NCI-H2107 treated with DMSO at 0.1 percent for 48 hours (cell line): ENCODE measurements around the gene DPP6.

Experiments
- DNase-seq: peaks from one replicate; lab custom pipeline; 2025; ENCODE audit not compliant: unreplicated experiment; lab: John Stamatoyannopoulos, UW

DPP6 gene

GRCh38 chr7:154789404-154789803, 737.2 kb downstream of the DPP6 start:
- no peak for DNase-seq

DNA sequence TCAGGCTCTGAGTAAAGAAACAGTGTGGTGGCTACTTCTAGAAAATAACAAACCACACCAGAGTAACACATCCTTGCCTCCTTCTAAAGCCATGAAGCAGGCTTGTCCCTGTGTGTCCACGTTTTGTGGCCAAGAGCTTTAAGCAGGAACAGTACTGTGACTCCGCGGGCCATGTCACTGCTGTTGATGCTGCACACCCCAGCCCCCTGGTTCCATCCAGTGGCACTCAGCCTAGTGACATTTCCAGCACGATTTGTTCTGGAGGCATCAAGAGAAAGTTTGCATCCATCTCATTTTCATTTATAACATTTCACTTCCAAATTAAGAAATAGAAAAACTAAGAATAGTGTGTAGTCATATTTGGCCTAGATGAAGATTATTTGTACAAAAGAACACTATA, 739.4 kb downstream of the DPP6 start:
- no peak for DNase-seq

DNA sequence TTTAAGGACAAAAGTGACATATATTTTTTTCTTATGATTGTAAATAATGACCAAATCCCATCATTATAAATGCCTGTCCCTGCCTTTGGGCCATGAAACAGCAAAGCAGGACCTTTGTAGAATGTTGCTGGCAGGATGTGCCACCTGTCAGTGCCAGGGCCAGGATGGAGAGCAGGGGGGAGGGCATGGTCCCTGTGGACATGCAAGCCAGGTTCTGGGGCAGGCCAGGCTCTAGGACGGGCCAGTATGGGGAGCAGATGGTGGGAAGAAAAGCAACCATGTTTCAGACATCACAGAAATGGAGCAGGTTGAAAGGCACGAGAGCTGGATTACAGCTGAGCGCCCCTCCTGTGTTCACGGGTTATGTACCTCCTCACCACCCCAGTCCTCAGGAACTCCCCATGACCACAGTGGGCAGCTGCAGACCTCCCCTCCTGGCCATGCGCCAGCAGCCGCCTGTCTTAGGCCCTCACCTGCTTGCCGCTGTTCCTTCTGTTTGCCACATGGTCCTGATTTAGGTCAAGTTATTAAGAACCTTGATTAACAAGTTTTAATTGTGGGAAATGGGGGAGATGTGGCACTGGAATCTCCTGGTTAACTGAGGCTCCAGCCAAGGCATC, 740.3 kb downstream of the DPP6 start:
- DNase-seq: no peak

DNA sequence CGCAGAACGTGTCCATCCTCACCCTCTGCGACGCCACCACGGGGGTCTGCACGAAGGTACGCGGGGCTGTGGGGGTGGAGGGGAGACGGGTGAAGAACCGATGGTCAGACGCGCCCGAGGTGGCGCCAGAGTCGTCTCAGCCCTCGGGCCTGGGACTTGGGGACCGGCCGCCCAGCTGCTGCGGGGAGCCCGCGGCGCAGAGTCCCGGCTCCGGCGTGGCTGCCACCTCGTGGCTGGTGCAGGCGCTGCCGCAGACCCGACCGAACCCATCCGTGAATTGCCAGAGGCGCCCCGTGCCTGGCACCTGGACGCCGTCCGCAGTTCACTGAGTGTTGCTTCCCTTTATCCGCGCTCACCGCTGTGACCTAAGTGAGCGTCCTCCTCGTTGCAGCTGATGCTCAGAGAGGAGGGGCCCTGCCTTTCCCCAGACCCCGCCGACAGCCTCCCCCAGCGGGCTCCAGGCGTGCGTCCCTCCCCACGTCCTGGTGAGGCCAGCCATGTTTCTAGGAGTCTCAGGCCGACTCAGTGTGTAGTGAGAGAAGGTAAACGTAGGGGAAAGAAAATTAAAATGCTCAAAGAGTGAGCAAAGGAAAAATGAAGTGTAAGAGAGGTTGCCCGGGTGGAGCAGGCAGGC, 742.1 kb downstream of the DPP6 start:
- DNase-seq: no peak

- DNase-seq: no peak
Measured at GRCh38 chr7:154795014-154795413, 742.8 kb downstream of the DPP6 start.

- peak; percentile 31 for DNase-seq
Measured at GRCh38 chr7:154795437-154795836, 743.2 kb downstream of the DPP6 start.

DNA sequence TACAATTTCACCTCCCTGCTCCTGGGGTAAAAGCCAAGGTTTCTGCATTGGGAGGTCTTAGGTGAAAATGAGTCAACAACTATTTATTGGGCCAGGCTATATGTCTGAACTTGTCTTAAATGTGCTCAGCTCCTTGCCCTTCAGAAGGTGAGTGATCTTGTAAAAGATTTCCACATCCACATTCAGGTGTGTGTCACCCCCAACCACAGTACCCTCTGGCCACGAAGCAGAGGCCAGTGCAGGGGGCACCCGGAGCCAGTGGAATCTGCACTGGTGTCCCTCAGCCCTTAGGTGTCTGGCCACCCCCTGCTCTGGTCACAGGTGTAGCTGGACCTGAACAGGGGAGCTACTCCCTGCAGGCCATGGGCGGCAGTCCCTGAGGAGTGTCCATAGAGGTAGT, 752.3 kb downstream of the DPP6 start:
- DNase-seq: no peak

- DNase-seq: no peak
Measured at GRCh38 chr7:154812027-154812426, 759.8 kb downstream of the DPP6 start.

DNA sequence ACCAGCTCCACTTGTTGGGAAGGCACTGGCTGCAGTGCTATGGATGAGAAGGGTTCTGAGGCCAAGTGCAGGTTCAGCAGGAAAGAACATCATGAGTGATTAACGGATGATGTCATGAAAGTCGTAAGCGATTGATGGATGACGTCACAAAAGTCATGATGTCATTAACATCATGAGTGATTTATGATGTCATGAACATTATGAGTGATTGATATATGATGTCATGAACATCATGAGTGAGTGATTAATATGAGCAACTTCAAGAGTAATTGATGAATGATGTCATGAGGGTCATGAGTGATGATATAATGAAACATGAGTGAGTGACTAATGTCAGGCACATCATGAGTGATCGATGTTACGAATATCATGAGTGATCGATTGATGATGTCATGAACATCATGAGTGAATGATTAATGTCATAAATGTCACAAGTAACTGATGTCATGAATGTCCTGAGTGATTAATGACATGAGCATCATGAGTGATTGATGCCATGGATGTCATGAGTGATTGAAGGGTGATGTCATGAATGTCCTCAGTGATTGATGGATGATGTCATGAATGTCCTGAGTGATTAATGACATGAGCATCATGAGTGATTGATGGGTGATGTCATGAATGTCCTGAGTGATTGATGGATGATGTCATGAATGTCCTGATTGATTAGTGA, 765.2 kb downstream of the DPP6 start:
- no peak for DNase-seq

GRCh38 chr7:154827007-154827406, 774.8 kb downstream of the DPP6 start:
- no peak for DNase-seq

DNA sequence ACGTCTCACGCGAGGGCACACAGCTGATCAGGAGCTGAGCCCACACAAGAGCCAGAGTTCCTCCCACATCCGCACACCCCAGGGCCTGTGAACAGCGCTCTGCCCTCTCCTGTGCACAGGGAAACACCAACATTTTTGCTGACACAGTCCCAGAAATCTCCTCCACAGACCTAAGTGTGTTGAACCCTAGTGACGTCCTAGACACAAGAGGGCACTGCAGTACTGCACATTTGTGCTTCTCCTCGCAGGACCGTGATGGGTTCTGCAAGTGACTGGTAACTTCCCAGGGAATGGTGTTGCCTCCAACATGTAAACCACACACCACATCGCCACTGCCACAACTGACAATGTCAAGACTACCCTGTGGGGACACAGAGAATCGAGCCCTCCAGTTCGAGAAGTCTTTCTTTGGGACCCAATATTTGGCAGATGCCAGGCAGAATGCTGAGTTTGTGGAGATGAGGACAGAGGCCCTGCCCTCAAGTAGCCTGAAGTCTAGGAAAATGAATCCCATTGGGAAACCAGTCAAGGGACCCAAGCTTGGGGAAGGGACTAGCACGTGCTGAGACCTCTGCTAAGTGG, 780.5 kb downstream of the DPP6 start:
- peak; percentile 10 for DNase-seq

GRCh38 chr7:154836021-154836448, 783.8 kb downstream of the DPP6 start:
- DNase-seq: no peak

- DNase-seq: no peak
Measured at GRCh38 chr7:154837087-154837486, 784.9 kb downstream of the DPP6 start.

DNA sequence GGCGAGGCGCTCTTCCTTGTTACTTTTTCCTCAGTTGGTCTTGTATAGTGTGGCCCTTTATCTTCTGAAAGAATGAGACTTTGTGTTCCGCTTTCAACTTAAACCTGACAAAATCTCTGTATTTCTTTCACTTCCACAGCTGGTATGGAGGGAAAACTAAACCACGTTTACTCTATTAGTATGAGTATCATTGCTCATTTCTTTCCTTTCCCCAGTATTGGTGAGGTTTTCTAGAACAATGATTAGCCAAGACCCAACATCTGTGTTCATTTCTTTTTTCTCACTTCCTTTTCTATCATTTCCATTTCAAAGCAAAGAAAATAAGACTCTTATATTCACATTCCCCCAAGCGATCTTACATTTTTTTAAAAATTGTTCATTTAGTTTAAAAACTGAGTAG, 785.4 kb downstream of the DPP6 start:
- no peak for DNase-seq

DNA sequence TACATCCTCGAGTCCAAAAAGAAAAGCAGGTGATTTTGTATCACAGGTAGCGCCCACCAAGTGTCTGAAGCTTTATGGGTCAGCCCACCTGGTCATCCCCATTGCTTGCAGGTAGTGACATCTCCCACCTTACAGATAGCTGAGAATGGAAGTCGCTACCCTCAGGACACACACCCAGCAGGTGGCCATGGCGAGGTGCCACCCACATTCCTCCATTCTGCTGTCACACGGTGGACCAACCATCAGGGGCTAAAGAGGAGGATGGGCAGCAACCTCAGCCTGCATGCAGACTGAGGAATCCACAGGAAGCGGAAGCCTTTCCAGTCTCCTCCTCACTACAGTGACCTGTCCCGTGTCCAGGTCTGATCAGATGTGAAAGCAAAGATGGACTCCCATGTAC, 787.9 kb downstream of the DPP6 start:
- no peak for DNase-seq

DNA sequence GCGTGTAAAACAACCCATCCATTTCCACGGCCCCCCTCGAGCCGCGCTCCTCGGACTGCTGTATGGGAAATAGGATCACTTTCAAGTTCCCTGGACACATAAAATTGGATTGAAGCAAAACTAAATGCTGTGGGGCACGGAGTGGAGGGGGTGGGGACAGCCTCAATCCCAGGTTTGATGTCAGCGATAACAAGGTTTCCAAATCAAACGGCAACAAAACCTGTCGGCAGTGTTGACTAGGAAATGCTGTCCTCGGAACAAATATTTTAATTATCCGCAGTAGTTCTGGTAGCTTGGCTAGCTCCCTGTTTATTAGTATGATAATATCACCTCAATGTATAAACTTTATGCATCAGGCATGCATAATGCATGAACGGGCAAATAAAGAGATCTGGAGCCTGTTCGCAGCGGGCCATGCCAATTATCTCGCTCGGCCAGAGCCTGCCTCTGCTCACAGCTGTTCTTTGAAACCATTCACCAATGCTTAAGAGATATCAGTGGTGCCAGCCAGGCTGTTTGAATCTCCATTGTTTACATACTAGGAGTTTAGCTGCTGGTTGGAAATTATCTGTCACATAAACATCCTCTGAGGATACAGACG, 789.6 kb downstream of the DPP6 start:
- DNase-seq: peak; percentile 56

GRCh38 chr7:154842591-154842990, 790.4 kb downstream of the DPP6 start:
- DNase-seq: no peak

- DNase-seq: no peak
Measured at GRCh38 chr7:154843670-154844237, 791.6 kb downstream of the DPP6 start.

- DNase-seq: no peak
Measured at GRCh38 chr7:154844499-154844898, 792.3 kb downstream of the DPP6 start.

GRCh38 chr7:154844955-154845354, 792.8 kb downstream of the DPP6 start:
- DNase-seq: no peak

DNA sequence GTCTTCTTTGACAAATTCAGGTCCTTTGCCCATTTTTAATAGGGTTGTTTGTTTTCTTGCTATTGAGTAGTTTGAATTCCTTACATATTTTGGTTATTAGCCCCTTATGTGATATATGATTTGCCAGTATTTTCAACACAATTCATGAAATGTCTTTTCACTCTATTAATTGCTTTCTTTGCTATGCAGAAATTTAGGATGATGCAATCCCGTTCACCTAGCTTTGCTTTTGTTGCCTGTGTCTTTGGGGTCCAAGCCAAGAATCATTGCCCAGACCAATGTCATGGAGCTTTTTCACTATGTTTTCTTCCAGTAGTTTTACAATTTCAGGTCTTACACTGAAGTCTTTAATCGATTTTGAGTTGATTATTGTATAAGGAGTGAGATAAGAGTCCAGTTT, 796.3 kb downstream of the DPP6 start:
- DNase-seq: no peak
